IPS-18c (cell line): ENCODE measurements around the gene DES.

ENCODE experiments used
- H3K4me3 ChIP-seq: 2 replicates; pipeline ENCODE4 v1.7.0; 2013; ENCODE audit warnings: low read depth, mild to moderate bottlenecking, low read length, moderate library complexity; ENCODE audit not compliant: insufficient read depth
- H3K9me3 ChIP-seq: one replicate; pipeline ENCODE4 v1.6.1; 2013; ENCODE audit warnings: mild to moderate bottlenecking, low read length, moderate library complexity; ENCODE audit not compliant: control insufficient read depth, insufficient read depth

The DES gene

GRCh38 chr2:219443016-219443696 lies 25.0 kb downstream of the DES start:
- Histone ChIP-seq H3K4me3 (0 out of 2 replicates have a peak overlapping the region, but pooled peaks have one; percentile 56), H3K9me3 (no peaks in the 10 kb centered on the region)

GRCh38 chr2:219443697-219444023 lies 25.5 kb downstream of the DES start:
- H3K9me3 ChIP-seq = no peaks in the 10 kb centered on the region
- H3K4me3 ChIP-seq = no peak overlapping the region

GRCh38 chr2:219444566-219445091 lies 26.5 kb downstream of the DES start:
- H3K4me3 ChIP-seq = no peak overlapping the region

GRCh38 chr2:219445220-219445640 lies 27.1 kb downstream of the DES start:
- no peak overlapping the region for H3K4me3 ChIP-seq
- H3K9me3 ChIP-seq = no peaks in the 10 kb centered on the region

More at GRCh38 chr2:219444566-219445091, 26.5 kb downstream of the DES start:
- no peaks in the 10 kb centered on the region for H3K9me3 ChIP-seq

GRCh38 chr2:219446101-219446504 lies 27.9 kb downstream of the DES start:
- no peak overlapping the region for H3K4me3 ChIP-seq
- H3K9me3 ChIP-seq = no peaks in the 10 kb centered on the region

GRCh38 chr2:219446689-219447088 lies 28.5 kb downstream of the DES start:
- H3K4me3 ChIP-seq = no peak overlapping the region

GRCh38 chr2:219447242-219448098 lies 29.3 kb downstream of the DES start:
- Histone ChIP-seq H3K4me3 (no peak overlapping the region), H3K9me3 (no peaks in the 10 kb centered on the region)

More at GRCh38 chr2:219446689-219447088, 28.5 kb downstream of the DES start:
- H3K9me3 ChIP-seq = no peaks in the 10 kb centered on the region

- H3K4me3 ChIP-seq = peak overlapping the region; percentile 24
Measured at GRCh38 chr2:219448099-219448775, 30.1 kb downstream of the DES start.

GRCh38 chr2:219448776-219449341 lies 30.7 kb downstream of the DES start:
- Histone ChIP-seq H3K9me3 (no peaks in the 10 kb centered on the region), H3K4me3 (no peak overlapping the region; the same call in 1 of the 2 replicates)

More at GRCh38 chr2:219448099-219448775, 30.1 kb downstream of the DES start:
- H3K9me3 ChIP-seq = no peaks in the 10 kb centered on the region

- H3K9me3 ChIP-seq = no peaks in the 10 kb centered on the region
- no peak overlapping the region for H3K4me3 ChIP-seq
Measured at GRCh38 chr2:219449609-219450008, 31.4 kb downstream of the DES start.

GRCh38 chr2:219451661-219452360 lies 33.6 kb downstream of the DES start:
- no peak overlapping the region for H3K4me3 ChIP-seq
- no peaks in the 10 kb centered on the region for H3K9me3 ChIP-seq

GRCh38 chr2:219452361-219453317 lies 34.5 kb downstream of the DES start:
- Histone ChIP-seq H3K4me3 (no peak overlapping the region), H3K9me3 (no peaks in the 10 kb centered on the region)

GRCh38 chr2:219453671-219454590 lies 35.8 kb downstream of the DES start:
- H3K9me3 ChIP-seq = no peaks in the 10 kb centered on the region
- no peak overlapping the region for H3K4me3 ChIP-seq

GRCh38 chr2:219455581-219455980 lies 37.4 kb downstream of the DES start:
- Histone ChIP-seq H3K9me3 (no peaks in the 10 kb centered on the region), H3K4me3 (no peak overlapping the region)
